NCI-H345 treated with DMSO at 0.1 percent for 48 hours (cell line): Measurements from ENCODE around the gene EXOSC10.

Source experiments
- DNase-seq: peaks from one replicate; lab custom pipeline; 2025; ENCODE audit not compliant: unreplicated experiment; lab: John Stamatoyannopoulos, UW

The EXOSC10 gene

DNA sequence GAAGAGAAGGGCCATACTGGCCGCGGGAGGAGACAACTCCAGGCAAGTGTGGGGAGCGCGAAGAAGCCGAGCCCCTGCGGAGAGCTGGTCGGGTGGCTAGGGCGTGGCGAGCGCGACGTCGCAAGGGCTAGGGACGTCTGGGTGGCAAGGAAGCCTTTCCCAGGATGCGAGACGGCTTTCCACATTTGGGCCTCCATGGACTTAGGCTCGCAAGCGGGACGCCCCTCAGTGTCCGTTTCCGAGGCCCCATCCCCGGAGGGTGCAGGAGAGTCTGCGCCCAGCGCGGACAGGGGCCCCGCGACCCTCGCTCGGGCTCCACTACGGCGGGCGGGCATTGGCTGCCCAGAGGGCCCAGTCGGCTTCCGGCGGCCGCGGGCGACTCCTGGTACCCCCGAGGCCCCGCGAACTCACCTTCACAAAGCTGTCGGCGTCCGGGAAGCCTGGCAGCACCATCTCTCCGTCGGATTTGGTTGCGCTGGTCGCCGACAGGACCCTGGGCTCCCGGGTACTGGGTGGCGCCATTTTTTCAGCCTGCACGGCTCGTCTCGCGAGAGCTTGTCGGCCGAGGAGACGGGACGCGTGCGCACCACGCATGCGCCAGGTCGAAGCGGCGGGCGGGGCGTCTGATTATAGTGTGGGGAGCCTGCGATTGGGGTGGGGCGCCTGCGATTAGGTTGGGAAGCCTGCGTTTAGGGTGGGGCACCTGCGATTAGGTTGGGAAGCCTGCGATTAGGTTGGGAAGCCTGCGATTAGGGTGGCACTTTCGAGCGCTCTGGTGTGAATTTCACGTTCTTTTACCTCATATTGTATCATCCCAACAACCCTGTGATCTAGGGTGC lies at the start of gene EXOSC10:
Gene EXOSC10 (minus strand): TSS at position 560 of the 839 bp plus-strand sequence. CDS start 38 bp downstream, at position 522.
- peak; percentile 89 for DNase-seq

DNA sequence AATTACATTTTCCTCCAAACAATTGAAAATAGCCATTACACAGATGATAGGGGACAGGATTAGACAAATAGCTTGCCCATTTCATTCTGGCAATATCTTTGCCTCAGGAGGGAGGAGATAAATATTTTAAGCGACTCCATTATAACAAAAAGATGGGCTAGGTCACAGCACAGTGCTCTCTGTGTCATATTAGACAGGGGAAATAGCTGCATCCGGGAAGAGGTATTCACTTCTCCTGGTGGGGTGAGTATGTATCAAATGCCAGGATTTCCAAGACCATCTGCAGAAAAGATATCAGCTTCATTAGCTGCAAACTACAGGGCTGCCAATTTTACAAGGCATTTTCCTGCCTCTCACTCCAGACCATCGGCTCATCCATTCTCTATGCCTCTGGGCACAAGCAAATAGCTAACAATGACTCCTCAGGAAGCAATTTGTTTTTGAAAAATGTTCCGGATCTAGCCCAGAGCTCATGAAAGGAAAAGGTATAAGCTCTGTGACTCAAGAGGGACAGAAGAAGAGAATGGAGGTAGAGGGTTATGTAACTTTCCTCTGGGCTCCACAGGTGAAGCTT lies 47.6 kb upstream of the EXOSC10 start:
- no peak for DNase-seq

DNA sequence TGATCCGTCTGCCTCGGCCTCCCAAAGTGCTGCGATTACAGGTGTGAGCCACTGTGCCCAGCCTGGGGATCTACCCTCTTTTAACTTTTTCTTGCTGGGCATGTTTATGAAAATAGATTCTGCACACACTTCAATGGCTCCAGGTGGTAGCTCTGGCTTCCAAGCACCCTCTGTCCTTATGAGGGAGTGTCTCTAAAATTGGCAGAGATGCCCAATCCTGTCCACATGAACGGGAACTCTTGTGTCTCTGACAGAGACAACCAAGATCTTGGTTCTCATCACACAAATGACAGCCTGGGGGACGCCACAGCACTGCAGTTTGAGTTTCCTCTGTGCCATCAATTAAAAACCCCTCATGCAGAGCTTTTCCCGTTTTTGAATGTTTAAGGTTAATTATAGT lies 46.1 kb upstream of the EXOSC10 start:
- DNase-seq = no peak

DNA sequence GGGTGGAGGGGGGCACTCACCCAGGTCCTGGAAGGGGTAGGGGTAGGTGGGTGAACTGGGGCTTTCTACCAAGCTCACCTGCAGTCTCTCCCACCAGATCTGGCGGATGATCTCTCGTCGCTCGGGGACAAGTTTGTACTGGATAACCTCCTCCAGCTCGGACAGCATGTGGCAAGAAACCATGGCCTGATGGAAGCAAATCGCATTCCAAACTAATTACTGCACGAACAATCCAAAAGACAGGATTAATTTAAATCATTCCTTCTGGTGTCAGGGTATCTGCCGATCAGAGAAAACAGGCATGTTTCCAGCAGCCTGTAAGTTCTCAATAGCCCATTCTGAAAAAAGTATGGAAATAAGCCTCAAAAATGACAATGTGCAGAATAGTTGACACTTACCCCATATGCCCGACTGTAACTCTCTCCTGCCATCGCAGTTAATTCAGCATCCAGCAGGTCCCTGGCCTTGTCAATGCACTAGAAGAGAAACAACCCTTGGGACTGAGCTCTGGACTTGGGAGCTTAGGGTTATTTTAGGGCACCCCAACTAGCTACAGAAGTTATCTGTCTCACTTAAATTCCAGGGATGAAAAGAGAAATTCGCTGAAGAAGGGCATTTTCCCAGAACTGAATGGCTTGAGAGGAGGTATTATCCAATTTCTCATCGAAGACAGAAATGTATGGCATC lies 45.0 kb upstream of the EXOSC10 start:
- no peak for DNase-seq

DNA sequence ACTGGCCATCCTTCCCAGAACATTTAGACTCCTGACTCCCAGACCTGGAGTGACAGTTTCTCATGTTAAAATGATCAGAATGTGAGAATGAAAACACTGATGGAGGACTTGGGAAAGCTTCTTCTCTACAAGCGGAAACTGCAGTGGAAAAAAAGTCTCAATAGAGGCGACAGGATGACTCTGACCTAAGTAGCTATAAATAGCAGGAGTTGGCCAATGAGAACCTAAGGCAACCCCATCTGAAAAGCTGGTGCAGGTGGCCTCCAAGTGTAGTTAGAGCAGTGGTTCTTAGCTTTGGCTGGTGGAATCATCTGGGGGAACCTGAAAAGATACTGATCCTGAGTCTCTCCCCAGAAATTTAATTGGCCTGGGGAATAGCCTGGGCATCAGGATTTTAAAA lies 44.2 kb upstream of the EXOSC10 start:
- DNase-seq = no peak

DNA sequence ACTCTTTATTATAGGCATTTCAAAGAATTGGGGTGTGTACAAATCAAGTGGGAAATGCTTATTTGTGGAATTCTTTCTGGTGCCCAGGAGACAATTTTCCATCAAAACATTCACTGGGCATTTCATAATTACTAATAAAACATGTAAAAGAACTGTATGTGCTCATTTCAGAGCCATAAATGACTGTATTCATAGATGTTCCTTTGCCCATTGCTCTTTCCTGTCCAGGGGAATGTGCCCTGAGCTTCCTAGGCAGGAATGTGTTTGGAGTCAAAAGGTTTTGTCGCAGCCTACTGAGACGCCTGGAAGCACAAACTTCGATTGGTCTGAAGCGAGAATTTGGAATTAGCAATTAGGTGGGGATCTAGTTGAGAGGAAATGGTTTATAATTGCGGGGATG lies 43.7 kb upstream of the EXOSC10 start:
- DNase-seq = no peak

DNA sequence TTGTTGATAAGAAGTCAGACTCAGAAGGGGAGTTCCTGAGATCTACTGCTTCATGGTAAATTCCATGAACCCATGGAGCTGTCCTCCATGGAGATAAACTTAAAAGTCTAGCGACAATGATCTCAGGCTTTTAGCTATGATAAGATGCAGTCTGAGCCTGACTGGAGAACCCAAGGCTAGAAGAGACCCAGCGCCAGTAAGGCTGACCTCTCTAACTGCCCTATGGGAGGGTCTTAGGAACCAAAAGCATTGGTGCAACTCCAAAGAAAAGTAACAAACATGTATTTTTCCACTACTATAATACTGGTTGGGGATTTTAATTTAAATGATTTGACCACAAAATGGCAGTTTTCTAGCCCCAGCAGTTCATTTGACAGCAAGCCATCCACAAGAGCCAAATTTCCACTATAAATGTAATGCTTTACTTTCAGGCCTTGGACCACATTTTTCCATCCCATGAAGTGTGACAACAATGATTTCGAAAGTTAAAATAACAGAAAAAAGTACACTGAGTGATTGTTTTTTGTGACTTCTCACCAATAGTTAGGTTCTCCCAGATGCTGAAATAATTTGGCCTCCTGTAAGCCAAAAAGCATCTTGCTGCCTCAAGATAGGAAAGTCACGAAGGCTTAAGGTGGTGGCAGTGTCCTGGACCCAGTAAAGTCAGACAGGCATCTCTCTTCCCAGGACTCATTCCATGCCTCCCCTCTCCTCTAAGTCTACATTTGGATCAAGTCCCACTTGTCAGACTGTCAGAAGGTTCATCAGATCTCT lies 43.1 kb upstream of the EXOSC10 start:
- DNase-seq = no peak

DNA sequence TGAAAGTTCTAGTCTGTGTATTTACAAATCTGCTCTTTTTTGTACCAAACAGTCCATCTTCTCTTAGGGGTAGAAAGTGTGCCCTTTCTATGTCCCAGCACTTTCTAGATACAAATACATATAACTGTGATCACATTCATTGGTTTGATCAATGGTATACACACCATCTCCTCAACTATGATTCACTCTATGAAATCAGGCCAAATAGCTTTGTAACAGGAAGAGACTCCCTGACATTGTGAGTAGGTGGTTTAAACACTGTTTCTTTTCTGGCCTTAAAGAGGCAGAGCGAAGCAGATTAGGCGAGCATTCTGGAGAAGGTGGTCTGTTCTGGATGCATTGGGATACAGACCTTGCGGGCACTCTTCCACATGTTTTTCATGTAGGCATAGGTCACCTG lies 39.3 kb upstream of the EXOSC10 start:
- DNase-seq = no peak

DNA sequence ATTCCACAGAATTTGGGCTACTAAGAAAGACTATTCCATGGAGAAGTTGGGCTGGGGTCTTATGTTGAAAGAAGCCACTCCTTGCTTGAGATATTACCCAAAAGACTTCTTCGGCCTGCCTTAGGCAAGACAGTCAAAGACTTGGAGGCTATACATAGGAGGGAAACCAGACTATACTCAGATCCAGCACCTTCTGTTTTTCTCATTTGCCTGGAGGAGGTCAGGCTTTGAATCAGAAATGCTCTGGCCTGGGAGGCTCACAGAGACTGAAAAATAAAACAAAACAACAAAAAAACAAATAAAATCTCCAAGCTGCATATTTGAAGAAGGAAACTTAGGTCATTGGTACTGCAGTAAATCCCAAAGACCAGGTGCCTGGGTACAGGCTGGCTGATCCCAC lies 38.4 kb upstream of the EXOSC10 start:
- DNase-seq = no peak

DNA sequence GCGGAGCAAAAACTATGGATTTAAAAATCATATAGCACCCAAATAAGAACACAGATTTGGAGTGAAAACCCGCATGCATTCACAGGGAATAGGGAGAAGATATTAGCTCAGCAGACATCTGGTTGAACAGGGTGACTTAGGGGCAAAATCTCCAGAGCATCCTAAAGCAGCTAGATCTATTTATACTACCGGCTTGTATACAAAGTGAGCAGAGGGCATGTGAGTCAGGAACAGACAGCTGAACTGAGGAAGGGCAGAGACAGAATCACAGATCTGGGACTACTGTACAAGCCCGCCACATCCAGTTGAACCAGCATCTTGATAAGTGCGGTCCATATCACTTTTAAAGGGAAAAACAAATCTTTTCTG lies 35.2 kb upstream of the EXOSC10 start:
- no peak for DNase-seq

DNA sequence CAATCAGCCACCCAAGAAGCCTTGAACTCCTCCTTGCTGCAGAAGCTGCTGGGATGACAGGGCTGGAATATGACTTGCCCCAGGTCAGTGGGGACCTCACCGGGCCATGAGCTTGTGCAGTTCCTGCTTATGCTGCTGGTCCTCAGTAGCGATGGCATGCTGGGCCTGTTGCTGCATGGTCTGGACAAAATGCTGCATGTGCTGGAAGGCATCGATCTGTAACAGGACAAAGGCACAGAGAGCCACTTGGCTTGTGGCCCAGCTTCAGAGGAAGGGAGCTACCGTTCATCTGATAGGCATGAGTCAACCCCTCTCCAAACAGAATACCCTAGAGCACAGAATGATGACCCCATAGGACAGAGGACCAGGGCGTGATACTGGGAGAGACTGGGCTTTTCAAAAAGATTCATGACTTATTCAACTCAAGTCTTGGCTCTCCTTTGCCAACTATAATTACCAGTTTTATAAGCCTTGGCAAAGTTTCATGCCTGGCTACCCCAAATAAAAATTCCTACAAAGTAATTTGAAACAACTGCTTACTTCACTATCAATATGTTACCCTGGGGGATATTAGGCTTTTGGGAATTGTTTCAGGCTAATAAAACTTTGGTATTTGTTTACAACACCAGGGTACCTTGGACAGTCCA lies 34.7 kb upstream of the EXOSC10 start:
- DNase-seq = no peak

DNA sequence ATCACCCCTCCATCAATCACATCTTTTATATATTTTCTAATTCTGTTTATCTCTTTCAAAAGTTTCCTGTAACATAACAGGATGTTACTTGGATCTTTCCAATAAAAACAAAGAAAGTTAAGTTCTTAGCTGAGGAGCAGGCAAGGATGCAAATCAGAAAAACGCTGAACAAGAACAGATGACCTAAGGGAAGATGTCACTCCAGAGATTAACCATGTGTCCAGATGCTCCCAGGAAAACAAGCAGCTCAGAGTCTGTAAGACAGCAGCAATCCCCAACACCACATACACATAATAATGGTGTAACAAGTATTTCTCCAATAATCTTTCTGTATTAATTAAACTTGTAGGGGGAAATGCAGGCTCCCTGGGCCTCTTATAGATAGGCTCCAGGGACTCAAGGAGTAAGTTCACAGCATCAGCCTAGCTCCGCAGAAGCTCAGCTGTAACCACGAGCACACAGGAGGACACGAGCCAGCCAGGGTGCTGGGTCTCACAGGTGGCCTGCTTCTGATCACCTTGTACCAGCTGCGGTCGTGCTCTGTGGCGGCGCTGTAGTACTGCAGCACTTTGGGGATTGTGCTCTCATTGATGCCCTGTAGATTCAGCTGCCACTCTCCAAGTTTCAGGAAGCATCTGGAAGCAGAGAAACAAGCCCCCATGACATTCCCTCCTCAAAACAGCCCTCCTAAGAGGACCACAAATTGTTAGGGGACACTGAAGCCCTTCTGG lies 33.1 kb upstream of the EXOSC10 start:
- DNase-seq = no peak

DNA sequence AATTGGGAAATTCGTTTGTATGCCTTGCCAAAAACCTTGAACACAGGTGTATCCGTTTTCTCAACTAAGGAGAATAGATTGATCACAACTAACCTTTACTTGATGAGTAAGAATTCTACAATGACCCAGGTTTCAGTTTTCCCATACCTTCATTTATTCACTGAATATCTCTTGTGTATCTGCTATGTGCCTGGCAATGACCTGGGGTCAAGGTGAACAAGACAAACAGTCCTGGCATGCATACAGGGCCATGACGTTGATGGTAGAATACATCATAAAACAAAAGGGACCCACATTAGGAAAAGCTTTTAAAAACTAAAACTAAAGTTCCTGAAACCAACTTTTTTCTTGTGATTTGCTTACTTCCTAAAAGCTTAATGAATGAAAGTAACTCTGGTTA lies 32.1 kb upstream of the EXOSC10 start:
- no peak for DNase-seq

DNA sequence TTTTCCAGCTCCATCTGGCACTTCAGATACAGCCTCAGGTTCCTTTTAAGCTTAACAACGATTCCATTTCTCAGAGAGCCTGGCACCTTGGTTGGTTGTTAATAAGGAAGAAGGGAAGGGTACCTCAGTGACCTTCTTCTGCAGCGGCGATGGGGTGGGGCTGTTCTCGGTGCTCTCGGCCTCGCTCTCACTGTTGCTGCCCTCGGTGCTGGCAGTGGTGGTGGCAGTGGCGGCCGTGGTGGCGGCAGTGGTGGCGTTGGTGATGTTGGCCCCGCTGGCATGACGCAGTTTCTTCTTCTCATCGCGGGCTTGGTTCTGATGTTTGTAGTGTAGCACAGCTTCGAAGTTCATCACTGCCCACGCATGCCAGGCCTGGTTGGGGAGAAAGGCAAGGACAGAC lies 30.7 kb upstream of the EXOSC10 start:
- DNase-seq = no peak

DNA sequence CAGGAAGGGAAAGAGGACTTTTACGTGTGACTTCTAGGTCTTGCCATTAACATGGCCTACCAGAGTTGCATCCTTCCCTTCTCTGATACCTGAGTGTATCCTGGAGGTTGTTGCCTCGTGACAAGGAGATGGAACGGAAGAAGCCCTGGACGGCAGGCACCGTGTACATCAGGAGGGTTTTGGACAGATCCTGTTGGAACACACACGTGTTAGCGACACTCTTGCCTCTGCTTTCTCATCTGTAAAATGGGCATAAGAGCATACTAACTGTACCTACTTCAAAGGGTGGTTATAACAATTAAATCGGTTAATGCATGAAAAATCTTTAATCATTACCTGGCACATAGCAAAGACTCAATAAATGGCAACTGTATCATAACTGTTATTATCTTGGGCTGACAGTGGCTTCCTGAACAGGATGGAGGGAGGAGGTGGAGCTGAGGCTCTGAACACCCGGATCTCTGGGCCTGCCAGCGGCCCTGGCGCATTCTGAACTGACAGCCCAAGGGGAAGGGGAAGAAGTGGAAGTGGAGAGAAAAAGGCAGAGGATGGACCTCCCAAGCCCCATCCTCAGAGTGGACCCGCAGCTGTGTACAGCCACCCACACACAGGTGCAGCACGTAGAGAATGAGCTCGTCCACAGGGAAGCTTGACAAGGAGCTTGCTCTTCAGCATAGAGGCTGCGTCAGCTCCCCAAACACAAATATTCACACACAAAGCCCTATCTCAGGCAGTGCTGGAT lies 30.2 kb upstream of the EXOSC10 start:
- no peak for DNase-seq

DNA sequence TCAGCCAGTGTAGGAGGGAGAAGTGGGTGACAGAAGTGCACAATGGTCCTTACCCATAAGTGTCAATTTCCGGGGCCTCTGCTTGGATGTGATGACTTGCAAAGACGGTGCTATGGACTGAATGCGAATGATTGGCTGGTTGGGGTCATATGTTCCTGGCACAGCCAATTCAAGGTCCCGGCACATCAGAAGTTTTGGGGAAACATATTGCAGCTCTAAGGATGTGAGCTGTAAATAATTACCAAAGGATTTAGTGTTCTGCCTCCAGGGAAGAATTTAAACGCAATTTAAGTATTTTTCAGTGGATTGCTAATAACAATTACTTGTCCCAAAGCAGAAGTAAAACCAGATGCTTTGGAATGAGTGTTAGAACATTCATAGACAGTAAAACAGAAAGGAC lies 26.9 kb upstream of the EXOSC10 start:
- no peak for DNase-seq

DNA sequence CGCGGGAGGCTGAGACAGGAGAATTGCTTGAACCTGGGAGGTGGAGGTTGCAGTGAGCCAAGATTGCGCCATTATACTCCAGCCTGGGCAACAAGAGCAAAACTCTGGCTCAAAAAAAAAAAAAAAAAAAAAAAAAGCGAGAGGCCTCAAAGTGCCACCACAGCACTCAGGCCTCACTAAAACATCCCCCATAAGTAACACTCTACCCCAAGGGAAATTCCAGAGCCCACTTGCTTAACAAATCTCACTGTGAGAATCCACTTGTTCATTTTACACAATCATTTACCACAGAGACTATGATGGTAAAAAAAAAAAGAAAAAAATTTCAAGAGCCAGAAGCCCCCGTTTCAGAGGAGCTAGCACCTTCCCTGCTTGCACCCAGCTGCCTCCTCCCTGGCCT lies 26.3 kb upstream of the EXOSC10 start:
- no peak for DNase-seq

DNA sequence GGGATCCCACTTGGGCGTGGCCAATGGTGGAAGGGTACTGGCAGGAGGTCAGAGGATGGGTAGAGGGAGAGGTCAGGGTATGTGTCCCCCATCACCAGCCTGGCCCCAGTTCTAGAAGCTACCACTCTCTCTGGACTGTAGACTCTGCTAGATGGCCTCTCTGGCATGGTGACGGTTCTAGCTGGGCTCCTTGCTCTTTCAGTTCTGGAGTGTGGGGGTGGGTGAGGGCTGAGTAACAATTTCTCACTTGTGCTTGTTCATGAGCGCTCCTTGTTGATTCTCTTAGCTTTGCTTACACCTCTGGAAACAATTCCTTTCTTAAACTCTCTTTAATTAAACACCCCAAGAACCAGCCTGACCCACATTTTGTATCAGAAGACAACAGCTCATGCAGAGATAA lies 25.3 kb upstream of the EXOSC10 start:
- no peak for DNase-seq

DNA sequence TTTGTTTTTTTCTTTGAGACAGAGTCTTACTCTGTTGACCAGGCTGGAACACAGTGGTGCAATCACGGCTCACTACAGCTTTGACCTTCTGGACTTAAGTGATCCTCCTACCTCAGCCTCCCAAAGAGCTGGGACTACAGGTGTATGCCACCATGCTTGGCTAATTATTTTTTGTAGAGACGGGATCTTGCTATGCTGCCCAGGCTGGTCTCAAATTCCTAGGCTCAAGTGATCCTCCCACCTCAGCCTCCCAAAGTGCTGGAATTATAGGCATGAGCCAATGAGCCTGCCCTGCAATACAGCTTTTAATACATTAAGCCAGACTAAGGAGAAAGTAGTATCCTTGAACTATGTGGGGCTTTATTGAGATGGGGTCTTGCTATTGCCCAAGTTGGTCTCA lies 16.6 kb upstream of the EXOSC10 start:
- no peak for DNase-seq

DNA sequence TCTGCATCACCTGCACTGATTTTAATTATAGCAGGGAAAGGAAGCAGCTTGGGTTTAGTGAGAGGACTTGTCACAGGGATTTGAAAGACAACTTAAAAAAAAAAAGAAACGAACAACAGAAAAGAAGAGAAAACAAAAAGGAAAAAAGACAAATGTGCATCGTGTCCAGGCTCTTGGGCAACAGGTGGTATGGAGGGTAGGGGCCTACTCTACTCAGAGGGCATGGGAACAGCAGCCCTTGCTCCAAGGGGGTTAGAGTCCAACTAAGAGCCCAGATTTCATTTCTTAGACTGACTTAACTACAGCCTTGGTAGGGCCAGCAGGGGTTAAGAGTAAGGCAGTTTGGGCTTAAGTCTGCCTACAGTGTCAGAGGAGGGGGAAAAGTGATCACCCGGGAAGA lies 15.3 kb upstream of the EXOSC10 start:
- DNase-seq = no peak
